Activated CD8-positive, alpha-beta memory T cell treated with anti-CD3 and anti-CD28 coated beads, Interleukin-2, amount 50 U/mL, for 24 hours (primary cell): ENCODE results near the gene RAB3D.
A peak's percentile ranks its signal among the peaks of the same experiment; 100 is the strongest.
"Not testable (repeated sequence)": the region's sequence is repeated elsewhere in the genome, so short reads cannot be mapped to it uniquely, and the experiment has no call there.

Source experiments
- DNase-seq: peaks from one replicate; pipeline ENCODE4 v3.0.0-alpha.2; 2020; ENCODE audit errors: extremely low read depth

Gene RAB3D, protein sequence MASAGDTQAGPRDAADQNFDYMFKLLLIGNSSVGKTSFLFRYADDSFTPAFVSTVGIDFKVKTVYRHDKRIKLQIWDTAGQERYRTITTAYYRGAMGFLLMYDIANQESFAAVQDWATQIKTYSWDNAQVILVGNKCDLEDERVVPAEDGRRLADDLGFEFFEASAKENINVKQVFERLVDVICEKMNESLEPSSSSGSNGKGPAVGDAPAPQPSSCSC

DNA sequence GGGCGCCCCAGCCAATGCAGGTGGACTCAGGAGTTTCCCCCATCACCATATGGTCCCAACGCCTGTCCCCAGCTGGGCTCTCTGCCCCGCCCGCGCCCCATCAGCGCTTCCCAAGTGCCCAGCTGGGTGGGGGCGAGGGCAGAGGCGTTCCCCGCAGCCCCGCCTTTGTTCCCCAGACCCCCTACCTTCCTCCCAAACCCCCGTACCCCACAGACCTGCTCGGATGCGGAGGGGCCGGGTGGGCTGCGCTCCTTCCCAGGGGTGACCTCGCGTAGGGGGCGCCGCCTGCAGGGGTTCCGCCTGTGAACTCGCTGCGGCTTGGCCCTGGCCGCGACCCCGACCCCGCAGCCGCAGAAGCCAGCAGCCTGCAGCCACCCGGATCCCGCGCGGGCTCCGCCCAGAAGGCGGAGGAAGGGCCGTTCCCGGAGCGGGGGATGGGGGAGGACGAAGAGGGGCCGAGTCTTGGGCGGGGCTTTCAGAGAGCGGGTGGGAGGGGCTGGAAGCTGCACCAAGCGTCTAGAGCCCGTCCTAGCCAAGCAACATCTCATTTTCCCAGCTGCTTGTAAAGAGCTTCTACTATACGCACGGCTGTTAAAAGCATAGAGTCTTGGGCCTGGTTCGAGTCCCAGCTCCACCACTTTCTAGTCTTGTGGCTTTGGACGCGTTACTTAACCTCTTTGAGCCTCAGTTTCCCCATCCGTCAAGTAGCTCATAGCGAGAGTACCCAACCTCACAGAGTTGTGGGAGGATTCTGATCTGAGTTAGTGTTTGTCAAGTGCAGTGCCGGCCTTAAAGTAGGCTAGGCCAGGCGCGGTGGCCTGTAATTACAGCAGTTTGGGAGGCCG lies at the start of gene RAB3D:
Gene RAB3D, minus strand, starts transcription at position 404 of the 845 bp plus-strand sequence. CDS start 2,258 bp downstream, outside the sequence.
- DNase-seq = peak; percentile 61

GRCh38 chr19:11387162-11388034 lies 47.9 kb upstream of the RAB3D start:
- DNase-seq = no peak

GRCh38 chr19:11384778-11385129 lies 45.3 kb upstream of the RAB3D start:
- DNase-seq = no peak

GRCh38 chr19:11383706-11384048 lies 44.2 kb upstream of the RAB3D start:
- DNase-seq = no peak

- DNase-seq = no peak
These were observed 43.6 kb upstream of the RAB3D start for GRCh38 chr19:11382898-11383705.

DNA sequence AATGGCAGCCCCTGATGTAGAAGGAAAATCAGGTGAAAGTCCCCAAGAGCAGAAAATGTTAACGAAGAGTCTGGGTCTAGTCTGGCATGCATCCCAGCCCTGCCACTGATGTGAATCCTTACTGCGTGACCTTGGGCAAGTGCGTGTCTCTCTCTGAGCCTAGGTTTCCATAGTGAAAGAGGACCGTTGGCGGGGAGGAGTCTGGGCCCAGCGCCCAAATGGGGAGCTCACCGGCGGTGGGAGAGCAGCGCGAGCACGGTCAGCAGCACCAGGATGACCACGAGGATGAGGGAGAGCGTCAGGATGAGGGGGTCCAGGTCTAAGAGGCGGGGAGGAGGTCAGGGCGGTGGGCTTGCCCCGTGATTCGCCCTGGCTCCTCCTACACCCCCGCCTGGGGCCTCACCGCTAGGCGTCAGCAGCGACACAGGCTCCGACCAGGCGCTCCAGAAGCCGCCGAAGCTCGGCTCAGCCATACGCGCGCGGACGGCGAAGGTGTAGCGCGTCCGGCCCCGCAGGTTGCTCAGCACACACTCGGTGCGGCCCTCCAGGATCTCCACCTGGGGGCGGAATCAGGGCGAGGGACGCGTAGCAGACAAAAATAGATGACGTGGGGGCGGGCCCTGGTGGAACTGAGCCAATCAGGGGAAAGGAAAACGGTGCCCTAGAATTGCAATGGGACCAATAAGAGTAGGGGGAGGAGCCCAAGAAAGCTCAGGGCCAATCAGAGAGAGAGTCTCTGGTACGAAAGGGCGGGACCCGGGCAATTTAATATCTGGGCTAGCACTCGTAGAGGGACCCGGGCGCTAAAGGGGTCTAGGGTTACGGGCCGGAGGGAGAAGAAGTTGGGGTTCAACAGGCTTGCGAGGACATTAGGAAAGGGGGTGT lies 41.4 kb upstream of the RAB3D start:
- peak; percentile 94 for DNase-seq

DNA sequence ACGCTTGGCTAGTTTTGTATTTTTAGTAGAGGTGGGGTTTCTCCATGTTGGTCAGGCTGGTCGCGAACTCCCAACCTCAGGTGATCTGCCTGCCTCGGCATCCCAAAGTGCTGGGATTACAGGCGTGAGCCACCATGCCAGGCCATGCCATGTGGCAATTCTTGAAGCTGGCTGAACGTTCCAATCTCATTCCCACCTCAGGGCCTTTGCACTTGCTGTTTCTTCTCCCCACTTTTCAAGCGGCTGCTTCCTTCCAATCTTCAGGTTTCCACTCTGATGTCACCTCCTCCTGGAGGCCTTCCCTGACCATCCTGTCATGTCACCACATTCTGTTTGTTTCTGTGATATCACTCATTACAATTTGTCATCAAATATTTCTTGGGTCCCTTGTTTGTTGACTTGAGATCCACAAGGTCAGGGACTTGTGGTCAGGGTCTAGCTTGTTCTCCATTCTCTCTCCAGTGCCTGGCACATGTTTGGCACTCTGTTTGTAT lies 40.4 kb upstream of the RAB3D start:
- no peak for DNase-seq

DNA sequence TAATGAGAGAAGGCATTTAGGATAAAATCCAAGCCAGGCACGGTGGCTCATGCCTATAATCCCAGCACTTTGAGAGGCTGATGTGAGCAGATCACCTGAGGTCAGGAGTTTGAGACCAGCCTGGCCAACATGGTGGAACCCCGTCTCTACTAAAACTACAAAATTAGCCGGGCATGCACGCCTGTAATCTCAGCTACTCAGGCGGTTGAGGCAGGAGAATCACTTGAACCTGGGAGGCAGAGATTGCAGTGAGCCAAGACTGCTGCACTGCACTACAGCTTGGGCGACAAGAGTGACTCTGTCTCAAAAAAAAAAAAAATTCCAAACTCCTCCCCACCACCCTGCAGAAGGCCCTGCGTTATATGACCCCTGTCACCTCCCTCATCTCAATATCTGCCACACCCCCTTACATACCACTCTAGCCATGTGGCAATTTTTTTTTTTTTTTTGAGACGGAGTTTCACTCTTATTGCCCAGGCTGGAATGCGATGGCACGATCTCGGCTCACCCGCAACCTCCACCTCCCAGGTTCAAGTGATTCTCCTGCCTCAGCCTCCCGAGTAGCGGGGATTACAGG lies 39.9 kb upstream of the RAB3D start:
- not testable (repeated sequence) for DNase-seq

DNA sequence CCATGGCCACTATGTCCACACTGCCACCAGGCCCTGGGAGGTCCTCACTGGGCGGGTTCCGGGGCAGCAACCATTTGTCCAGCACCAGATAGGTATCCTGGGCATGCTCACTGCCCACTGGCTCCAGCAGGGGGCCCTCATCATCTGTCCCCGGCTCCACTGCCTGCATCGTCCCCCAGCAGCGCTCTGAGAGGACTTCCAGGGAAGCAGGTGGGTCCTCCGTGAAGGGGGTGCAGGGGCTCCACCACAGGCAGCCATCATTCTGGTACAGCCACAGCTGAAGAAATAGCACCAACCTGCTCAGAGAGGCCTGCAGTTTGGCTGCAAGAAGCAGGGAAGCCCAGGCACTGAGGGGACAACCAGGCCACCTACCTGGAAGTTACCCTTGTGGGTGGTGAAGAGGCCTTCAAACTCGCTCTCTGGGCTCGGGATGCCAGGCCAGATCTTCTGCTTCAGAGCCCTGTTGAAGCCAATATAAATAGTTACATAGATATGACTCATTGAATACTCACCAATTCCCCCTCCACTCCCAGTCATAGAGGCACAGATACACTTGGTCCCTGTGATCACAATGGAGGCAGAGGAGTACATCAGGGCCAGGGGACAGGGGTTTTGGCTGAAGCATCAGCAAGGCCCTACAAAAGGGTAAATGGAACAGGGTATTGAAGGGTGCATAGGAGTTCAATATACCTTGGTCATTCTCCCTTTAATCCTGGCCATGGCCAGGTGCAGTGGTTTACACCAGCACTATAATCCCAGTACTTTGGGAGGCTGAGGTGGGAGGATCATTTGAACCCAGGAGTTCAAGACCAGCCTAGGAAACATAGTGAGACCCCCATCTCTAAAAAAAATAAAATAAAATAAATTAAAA lies 39.1 kb upstream of the RAB3D start:
- no peak for DNase-seq

- no peak for DNase-seq
These were observed 38.3 kb upstream of the RAB3D start for GRCh38 chr19:11377756-11378155.

DNA sequence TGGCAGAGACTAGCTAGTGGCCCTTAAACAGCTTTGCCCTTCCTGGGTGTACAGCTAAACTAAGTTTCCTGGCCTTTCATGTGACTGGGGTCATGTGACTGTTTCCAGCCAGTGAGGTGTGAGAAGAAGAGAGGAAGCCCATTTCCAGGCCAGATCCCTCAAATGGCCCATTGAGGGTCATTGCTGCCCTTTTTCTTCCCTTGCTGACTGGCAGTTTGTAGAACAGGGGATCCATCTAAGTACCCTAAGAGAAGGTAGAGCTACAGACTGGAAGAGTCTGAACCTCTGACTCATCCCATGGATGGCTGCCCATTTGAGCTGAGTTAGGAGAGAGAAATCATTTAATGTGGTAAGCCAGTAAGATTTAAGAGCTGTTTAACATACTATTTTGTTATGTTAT lies 37.8 kb upstream of the RAB3D start:
- DNase-seq = no peak

DNA sequence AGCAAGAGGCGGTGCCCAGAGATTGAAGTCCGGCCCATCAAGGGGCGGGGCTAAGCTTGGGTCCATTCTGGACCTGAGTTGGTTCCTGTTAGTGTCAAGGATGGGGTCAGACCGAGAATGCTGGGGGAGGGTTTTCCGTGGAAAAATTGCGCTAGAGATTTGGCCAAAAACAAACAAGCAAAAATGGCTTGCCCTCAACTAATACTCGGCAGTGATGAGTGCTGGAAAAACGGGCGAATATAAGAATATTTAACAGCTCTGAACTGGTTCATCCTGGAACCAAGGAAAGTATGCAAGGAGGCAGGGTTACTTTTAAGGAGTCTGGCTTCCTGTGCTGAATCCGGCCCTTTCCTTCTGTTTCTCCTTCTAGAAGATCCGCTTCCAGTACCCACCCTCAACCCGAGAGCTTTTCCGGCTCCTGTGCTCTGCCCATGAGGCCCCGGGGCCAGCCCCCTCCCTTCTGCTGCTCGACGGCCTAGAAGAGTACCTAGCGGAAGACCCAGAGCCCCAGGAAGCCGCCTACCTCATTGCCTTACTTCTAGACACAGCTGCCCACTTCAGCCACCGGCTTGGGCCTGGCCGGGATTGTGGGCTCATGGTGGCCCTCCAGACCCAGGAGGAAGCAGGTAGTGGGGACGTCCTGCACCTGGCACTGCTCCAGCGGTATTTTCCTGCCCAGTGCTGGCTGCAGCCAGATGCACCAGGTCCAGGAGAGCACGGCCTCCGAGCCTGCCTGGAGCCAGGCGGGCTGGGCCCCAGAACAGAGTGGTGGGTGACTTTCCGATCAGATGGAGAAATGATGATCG lies 35.9 kb upstream of the RAB3D start:
- DNase-seq = peak; percentile 30

GRCh38 chr19:11374433-11375142 lies 35.1 kb upstream of the RAB3D start, which contains the start of gene SWSAP1:
Gene SWSAP1, plus strand, starts transcription at chr19:11374666. Its CDS starts 15 bp downstream, at chr19:11374681.
- DNase-seq = peak; percentile 91

- no peak for DNase-seq
These were observed 34.5 kb upstream of the RAB3D start for GRCh38 chr19:11373885-11374432.

DNA sequence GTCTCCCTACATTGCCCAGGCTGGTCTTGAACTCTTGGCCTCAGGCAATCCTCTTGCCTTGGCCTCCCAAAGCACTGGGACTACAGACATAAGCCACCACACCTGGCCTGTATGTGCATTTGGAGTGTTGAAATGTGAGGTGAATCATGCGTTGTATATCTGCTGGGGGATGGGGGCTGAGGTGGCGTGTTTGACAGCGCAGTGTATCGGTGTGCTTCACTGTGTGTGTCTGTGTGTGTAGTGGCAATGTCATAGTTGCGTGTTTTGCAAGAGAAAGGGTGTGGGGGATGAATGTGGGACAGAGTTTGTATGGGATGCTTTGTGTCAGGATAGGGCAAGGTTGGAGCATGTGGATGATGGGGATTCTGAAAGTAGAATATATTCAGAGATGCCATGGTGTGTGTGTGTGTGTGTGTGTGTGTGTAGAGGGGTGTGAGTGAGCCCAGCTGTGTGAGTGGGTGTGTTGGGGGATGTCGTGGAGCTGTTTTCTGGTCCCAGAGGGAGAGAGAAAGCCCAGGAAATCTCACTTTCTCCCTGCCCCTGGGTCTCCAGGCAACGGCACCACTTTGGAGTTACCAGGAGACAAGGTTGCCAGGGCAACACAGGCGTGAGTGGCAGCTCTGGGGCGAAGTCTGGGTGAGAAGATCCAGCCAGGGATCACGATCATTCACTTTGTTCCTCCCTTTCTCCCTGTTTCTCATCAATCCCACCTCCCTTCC lies 33.9 kb upstream of the RAB3D start:
- DNase-seq = no peak

GRCh38 chr19:11370744-11371143 lies 31.3 kb upstream of the RAB3D start:
- no peak for DNase-seq
